Measurements from ENCODE around the gene TREX2.

- TF ChIP-seq, protein P1, sequence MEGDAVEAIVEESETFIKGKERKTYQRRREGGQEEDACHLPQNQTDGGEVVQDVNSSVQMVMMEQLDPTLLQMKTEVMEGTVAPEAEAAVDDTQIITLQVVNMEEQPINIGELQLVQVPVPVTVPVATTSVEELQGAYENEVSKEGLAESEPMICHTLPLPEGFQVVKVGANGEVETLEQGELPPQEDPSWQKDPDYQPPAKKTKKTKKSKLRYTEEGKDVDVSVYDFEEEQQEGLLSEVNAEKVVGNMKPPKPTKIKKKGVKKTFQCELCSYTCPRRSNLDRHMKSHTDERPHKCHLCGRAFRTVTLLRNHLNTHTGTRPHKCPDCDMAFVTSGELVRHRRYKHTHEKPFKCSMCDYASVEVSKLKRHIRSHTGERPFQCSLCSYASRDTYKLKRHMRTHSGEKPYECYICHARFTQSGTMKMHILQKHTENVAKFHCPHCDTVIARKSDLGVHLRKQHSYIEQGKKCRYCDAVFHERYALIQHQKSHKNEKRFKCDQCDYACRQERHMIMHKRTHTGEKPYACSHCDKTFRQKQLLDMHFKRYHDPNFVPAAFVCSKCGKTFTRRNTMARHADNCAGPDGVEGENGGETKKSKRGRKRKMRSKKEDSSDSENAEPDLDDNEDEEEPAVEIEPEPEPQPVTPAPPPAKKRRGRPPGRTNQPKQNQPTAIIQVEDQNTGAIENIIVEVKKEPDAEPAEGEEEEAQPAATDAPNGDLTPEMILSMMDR (IDR thresholded peaks at IDR 0.05), result peak in 2 of 3 experiments; percentile 11 to 14
- TF ChIP-seq POLR2A (IDR thresholded peaks at IDR 0.05; ENCODE audit: low read depth), result no peak
- no peak for TF ChIP-seq POLR2AphosphoS5 (IDR thresholded peaks at IDR 0.05)
These were observed 7.3 kb downstream of the TREX2 start for GRCh38 chrX:153438532-153438931.

Measured in esophagus muscularis mucosa (tissue), 3 donors.